Globus pallidus (tissue), 1 donor: ENCODE measurements around the gene MYO9A.

Experiments
- DNase-seq: peaks from one replicate; pipeline ENCODE4 v3.0.0-alpha.2; 2015; ENCODE audit warnings: low spot score

Gene MYO9A

DNA sequence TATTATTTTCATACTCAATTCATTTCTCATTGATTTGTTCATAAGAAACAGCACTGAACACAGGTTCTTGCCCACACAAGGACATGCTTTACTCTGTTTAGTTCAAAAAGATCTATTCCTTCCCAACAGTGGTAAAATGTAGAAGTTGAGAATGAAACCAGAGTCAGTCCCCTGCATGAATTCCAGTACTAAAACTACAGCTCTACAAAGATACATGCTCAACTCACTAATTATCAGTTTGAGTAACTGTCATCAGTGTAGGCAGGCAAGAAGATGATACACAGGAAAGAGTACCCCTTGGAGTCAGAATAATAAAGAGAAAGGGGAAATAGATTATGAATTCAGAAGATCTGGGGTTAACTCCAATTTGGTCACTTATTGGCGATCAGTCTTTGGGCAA, 264.4 kb downstream of the MYO9A start:
- no peak for DNase-seq

DNA sequence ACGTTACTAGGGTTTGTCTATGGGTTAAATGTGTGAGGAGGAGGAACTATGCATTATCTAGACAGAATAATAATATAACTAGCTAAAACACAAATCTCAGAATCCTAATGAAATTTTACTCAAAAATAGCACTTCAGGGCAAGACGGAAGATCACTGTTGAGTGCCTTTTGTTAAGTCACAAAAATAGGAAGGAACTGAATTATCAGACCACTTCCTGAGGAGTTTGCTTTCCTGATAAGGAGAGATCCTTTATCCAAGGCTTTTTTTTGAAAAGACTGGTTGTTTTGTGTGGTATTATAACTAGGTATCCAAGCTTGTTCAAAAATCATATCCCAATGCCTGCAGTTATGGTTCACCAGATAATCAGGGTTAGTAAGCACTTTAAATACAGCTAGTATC, 273.0 kb downstream of the MYO9A start:
- DNase-seq, result no peak

DNA sequence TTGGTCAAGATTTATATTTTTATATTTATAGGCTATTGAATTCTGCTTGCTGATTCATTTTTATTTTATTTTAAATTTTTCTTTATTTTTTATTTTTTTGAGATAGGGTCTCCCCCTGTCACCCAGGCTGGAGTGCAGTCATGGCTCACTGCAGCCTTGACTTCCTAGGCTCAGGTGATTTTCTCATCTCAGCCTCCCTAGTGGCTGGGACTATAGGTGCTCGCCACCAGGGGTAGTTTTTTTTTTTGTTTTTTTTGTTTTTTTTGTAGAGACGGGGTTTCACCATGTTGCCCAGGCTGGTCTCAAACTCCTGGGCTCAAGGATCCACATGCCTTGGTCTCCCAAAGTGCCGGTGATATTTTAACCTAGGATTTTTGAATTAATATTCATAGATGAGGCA, 276.4 kb downstream of the MYO9A start:
- no peak for DNase-seq

DNA sequence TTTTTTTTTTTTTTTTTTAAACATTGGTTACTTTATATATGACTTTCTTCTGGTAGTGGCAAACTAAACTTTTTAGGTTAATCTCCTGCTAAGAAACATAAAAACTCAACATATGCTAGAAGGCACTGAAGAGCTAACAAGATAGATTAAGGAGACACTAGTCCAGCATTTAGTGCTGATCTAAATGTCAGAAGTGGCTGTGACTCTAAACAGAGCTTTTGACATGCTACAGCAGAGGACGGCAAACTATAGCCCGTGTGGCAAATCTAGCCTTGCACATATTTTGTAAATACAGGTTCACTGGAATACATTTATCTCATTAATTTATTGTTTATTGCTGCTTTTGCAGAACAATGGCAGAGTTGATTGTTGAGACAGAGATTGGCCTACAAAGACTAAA, 287.0 kb downstream of the MYO9A start:
- no peak for DNase-seq

DNA sequence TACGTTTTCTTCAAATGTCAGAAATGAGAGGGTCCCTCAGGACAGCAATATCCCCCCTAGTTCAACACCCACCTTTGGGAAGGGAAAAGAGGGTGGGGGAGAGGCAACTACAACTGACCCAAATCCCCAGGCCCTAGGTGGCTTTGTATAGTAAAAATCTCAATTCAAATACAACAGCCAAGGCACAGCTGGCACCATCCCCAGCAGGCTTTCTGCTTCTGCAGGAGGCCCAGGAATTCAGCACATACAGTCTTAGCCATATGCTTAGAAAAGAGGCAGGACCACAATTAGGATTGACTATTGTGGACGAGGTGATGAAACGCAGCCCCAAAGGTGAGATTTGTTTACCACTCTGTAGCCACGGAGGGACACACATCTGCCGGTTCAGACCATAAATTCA, 291.8 kb downstream of the MYO9A start:
- DNase-seq, result no peak

DNA sequence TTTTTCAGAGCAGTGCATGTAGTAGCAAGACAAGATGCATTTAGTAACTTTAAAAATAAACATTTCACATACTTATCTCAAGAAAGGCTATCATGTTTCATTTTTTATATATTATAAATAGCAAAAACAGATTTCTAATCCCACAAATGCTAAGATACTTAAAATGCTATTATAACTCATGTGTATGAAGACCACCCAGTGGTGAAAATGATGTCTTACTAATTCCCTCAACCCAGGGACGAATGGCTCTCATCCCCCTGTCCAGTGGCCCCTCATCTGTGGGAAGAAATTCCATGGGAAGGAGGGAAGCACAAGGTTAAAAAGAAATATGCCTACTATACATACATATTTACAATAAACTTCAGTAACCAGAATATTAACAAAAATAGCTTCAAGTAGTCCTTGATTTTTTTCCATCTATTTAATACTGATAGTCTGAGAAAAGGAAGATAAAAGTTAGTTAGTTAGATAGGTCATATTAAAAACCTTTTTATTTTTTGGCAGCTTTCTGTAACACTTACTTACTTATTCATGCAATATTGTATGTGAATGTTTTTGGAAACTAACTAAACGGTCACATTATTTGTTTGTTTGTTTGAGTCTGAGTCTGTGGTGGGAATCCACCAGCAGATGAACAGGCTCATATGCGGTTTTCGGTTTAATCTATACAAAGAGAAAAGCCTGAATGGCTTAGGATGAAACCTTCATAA, 292.8 kb downstream of the MYO9A start:
- no peak for DNase-seq

DNA sequence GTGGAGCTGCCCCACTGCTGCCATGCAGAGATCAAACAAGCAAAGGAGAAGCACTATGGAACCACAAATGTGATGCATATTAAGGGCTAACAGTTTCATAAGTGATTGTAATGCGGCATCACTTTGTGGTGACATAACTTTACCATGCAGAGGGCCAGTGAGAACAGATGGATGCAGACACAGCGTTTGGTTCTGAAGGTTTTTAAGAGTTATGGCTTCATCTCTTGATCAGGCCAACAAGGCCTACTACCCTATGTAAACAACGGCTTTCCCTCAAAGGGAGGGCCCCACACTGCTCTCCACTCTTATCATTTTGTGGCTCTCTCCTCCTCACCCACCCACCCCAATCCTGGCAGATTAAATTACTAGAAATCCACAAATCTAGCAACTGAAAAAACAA, 294.1 kb downstream of the MYO9A start:
- no peak for DNase-seq

DNA sequence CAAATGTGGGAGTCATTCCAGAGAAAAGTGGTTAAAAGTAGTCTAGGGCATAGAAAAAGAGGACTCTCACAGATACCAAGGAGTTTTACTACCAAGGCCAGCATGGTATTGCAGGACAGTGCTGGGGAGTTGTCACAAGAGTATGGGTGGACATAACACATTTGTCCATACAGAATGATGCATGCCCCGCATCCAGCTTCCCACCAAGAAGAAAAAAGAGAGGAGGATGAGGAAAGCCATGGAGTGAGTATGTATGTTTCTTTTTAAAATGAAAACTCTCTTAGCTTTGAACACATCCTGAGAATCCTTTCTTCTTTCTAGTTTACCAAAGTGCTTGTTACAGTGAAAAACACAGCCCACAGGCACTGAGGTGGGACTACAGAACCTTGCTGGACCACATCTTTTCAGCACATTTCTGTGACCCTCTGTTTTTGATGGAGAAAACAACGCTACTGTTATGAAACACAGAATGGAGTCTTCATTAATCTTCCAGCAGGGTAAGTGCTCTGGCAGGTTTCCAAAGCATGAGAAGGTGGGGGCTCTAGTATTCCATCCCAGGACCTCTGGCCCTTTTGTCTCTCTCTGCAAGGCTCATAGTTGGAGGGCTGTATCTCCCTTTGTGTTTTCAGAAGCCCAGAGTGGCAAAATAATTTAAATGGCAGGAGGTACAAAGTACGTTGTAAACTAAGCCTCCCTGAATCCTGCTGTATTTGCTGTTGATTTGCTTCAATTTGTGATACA, 294.9 kb downstream of the MYO9A start:
- no peak for DNase-seq

DNA sequence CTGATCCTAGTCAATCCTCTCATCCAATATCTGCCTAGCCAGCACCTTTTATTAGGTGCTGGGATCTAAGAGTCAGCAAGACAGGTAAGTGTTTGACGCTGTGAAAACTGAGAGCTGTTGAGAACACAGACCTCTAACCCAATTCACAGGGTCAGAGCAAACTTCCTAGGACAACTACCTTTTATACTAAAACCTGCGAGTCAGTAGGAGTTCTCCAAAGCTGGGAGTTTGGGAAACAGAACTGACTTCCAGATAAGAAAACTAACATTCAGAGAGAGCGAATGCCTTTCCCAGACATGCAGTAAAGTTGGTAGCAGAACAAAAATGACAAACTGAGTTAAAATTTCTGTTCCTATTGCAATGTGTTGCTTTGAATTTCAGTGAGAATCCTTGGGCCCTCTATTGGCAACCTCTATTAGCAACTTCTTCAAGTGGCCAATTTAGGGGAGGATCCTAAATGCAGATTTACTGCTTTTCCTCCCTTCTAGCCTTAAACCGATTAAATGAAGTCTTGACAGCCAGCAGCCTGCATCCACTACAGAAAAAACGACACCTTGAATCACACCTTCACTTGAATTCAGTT, 296.3 kb downstream of the MYO9A start:
- no peak for DNase-seq

DNA sequence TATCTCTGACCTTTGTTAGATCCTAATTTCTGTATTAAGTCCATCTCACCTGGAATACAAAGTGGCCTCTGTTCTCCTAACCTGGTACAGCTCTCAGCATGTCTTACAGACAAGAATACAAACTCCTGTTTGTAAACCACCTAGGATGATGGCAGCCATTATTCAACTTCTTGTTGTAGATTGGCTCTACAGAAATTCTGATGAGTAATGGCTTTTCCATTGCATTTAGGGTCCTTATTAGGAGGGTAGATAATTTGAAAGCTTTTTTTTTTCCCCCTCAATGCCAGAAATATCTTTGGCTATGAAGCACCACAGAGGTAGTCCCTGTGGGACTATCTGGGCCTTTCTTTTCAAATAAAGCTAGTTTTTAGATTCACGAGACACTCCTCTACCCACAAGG, 297.8 kb downstream of the MYO9A start:
- no peak for DNase-seq

DNA sequence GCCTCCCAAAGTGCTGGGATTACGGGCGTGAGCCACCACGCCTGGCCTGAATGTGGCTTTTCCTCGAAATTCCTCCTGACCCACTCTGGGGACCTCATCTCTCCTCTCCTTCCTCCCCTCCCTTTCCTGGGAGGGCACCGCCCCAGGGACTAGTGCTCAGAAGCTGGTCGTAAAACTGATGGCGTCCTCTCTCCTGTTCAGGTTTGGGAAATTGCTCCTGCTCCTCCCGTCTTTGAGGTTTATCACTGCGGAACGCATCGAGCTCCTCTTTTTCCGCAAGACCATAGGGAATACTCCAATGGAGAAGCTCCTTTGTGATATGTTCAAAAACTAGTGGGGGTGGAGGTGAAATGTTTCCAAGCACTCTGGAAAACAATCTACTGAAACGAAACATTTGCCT, 300.6 kb downstream of the MYO9A start:
- no peak for DNase-seq

DNA sequence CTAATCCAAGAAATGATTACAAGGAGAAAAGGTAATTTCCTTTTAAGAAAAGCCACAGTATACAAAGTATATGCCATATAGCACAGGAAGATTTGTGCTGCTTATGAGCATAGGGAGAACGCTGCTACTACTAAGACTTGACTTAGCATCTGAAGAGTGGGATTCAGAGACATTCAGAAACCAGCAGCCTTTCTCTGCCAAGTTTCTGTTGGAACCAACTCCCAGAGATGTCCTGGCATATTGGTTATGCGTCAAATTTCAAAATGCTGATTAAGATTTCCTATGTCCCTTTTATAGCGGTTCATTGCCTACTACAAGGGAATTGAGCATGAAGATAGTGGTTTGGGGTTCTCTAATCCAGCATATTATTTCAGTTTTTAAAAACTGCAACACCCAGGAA, 302.6 kb downstream of the MYO9A start:
- DNase-seq, result no peak

DNA sequence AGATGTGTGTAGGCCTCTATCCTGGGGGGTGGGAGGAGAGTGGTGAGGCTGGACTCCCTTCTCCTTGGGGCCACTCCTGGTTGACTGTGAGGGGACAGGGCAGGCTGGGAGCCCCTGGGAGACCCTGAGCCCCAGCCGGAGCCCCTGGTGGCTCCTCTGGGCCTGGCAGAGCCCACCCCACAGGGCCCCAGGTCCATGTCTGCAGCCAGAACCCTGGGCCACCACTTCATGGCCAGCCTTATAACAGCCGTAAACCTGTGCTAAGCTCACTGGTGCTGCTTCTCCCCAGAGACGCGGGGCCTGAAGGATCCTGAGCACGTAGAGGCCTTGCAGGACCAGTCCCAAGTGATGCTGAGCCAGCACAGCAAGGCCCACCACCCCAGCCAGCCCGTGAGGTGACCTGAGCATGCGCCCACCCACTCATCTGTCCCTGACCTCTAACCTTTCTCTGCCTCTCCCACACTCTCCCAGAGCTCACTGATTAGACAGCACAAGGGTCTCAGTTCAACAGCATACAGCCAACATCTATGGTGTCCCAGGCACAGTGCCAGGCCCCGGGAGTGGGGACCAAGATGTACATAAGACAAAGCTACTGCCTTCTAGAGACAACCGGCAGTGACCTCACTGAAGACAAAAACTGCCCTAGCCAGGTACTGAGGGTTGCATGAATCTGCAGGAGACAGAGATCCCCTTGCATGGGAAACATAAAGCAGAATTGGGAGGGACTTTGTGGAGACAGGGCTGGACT, 304.1 kb downstream of the MYO9A start:
- DNase-seq, result no peak

DNA sequence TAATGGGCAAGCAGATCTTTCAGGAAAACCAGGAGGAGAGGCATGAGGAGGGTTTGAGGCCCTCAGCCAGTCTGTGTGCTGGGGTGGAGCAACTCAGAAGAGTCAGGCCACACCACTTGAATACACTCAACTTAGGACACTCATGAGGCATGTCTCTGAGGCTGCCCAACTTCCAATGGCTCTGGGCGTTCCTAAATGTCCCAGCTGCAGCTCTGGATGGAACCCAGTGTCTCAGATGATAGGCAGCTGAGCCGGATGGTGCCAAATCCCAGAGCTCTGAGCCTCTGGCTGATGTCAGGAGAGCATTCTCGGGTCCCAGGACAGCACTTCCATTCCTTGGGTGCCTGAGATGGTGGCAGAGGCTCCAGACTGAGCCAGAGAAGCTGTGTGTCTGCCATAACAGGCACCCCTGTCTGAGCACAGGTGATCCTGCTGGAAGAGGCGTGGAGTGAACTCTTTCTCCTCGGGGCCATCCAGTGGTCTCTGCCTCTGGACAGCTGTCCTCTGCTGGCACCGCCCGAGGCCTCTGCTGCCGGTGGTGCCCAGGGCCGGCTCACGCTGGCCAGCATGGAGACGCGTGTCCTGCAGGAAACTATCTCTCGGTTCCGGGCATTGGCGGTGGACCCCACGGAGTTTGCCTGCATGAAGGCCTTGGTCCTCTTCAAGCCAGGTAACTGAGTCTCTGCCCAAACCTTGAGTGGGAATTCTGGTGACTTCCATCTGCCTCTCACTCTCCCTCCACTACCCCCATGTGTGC, 304.8 kb downstream of the MYO9A start:
- DNase-seq, result no peak

DNA sequence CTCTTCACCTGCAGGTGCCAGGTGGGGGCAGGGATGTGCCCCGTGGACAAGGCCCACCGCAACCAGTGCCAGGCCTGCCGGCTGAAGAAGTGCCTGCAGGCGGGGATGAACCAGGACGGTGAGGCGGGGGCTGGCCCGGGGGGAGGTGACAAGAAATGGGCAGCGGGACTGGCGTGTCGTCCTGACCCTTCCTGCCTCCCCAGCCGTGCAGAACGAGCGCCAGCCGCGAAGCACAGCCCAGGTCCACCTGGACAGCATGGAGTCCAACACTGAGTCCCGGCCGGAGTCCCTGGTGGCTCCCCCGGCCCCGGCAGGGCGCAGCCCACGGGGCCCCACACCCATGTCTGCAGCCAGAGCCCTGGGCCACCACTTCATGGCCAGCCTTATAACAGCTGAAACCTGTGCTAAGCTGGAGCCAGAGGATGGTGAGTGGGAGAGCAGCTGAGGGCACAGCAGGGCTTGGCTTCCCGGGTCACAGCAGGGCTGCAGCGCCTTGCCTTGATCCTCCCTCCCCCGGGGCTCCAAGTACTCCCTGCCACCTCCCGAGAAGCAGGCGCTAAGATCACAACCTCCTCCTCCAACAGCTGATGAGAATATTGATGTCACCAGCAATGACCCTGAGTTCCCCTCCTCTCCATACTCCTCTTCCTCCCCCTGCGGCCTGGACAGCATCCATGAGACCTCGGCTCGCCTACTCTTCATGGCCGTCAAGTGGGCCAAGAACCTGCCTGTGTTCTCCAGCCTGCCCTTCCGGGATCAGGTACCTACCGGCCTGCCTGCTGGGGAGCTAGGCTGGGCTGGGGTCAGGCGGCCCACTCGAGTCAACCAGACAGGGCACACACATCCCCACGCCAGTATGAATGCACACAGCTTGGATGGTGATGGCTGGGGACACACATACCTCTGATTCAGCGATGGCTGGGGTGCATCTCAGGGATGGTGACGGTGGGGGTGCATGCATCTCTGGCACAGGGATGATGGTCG, 305.9 kb downstream of the MYO9A start:
- DNase-seq, result no peak

DNA sequence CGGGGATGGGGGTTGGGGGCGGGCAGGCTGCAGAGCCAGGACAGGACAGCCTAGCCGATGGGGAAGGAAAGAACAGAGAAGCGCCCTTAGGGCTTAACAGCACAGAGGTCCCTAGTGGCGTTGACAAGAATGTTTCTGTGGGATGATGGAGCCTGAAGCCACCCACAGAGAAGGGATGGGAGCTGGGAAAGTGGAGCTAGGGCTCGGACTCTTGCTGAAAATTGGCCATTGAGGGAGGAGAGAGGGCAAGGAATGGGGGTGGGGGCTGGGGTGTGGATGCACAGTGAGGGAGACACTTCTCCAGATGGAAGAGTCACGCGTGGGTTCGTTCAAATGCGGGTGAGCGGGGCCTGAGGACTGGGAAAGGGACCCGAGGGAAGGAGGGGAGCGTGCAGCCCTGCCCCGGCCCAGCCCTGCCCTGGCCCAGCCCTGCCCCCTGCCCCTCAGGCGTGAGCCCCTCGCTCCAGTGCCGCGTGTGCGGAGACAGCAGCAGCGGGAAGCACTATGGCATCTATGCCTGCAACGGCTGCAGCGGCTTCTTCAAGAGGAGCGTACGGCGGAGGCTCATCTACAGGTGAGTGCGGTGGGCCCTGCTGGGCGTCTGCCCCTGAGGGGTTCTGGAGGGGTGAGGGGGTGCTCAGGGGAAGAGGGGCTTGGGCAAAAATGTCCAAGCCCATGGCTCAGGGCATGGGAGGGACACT, 306.8 kb downstream of the MYO9A start:
- no peak for DNase-seq

DNA sequence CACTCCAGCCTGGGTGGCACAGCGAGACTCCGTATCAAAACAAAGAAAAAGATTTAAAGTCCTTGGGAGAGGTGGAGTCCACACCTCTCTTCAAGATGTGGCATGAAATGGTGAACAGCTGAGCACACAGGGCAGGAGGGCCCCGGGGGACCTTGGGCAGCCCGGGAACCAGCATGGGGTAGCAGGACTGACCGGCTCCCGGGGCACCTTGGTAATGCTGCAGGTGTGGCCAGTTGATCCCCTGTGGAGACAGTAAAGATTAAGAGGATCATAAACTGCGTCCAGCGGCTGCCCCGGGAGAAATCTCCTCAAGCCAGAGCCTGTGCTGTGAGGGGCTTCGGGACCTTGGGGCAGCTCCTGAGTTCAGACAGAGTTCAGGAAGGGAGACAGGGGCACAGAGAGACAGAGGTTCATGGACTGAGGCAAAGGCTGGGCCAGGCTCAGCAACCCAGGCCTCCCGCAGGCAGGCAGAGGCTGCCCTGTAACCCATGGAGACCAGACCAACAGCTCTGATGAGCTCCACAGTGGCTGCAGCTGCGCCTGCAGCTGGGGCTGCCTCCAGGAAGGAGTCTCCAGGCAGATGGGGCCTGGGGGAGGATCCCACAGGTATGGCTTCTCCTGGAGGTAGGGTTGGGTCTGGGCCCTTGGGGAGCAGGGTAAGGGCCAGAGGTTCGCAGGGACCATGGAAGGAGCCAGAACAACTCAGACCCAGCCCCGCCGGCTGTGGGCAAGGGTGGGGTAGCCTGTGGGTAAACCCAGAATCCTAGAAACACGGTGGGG, 307.5 kb downstream of the MYO9A start, which contains the start of gene NR2E3:
Gene NR2E3, plus strand, starts transcription at position 299 of the 780 bp plus-strand sequence. Its CDS starts 190 bp downstream, at position 489.
- DNase-seq, result no peak

DNA sequence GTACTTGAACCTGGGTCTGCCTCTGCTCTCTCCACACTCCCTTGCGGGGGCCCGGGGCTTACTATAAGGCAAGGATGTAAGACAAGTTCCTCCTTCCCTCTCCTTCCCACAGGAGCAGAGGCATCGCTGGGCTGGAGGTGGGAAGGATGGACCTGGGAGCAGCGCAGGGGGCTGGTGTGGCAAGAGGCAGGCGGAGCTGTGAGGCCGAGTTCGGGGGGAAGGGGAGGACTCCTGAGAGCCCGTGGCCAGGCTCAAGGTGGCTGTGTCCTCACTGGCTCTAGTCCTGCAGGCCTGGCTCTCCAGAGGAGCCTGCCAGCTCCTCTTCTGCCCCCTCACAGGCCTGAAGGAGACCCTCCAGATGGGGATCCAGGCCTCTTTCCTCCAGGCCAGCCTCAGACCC, 308.6 kb downstream of the MYO9A start:
- DNase-seq, result no peak
